ENCODE data around the gene ABHD12.
"Not testable (repeated sequence)": the region's sequence is repeated elsewhere in the genome, so short reads cannot be mapped to it uniquely, and the experiment has no call there.

ABHD12 gene

GRCh38 chr20:25274891-25275812 is 115.5 kb downstream of the ABHD12 start:
- DNase-seq: no peak

- no peak for DNase-seq
Observed at GRCh38 chr20:25274481-25274880, 116.2 kb downstream of the ABHD12 start.

- DNase-seq: no peak
Observed at GRCh38 chr20:25273541-25274358, 116.9 kb downstream of the ABHD12 start.

GRCh38 chr20:25273046-25273445 is 117.6 kb downstream of the ABHD12 start:
- no peak for DNase-seq

GRCh38 chr20:25272223-25273000 is 118.2 kb downstream of the ABHD12 start:
- DNase-seq: no peak

- no peak for DNase-seq
Observed at GRCh38 chr20:25271486-25272222, 119.0 kb downstream of the ABHD12 start.

GRCh38 chr20:25270829-25271251 is 119.8 kb downstream of the ABHD12 start:
- no peak for DNase-seq

GRCh38 chr20:25269833-25270170 is 120.8 kb downstream of the ABHD12 start:
- DNase-seq: no peak

- no peak for DNase-seq
Observed at GRCh38 chr20:25269057-25269832, 121.4 kb downstream of the ABHD12 start.

GRCh38 chr20:25260770-25261437 is 129.7 kb downstream of the ABHD12 start:
- DNase-seq: not testable (repeated sequence)

GRCh38 chr20:25259788-25260254 is 130.8 kb downstream of the ABHD12 start:
- no peak for DNase-seq

GRCh38 chr20:25259358-25259757 is 131.3 kb downstream of the ABHD12 start:
- no peak for DNase-seq

- DNase-seq: no peak
Observed at GRCh38 chr20:25258828-25259227, 131.8 kb downstream of the ABHD12 start.

GRCh38 chr20:25258476-25258805 is 132.2 kb downstream of the ABHD12 start:
- DNase-seq: no peak

GRCh38 chr20:25257756-25258475 is 132.7 kb downstream of the ABHD12 start:
- DNase-seq: no peak

GRCh38 chr20:25257130-25257529 is 133.5 kb downstream of the ABHD12 start:
- no peak for DNase-seq

- no peak for DNase-seq
Observed at GRCh38 chr20:25256226-25256859, 134.3 kb downstream of the ABHD12 start.

- no peak for DNase-seq
Observed at GRCh38 chr20:25254986-25255680, 135.5 kb downstream of the ABHD12 start.

- DNase-seq: no peak
Observed at GRCh38 chr20:25254571-25254970, 136.1 kb downstream of the ABHD12 start.
